ENCODE results near the gene TPSG1. TPM values are rescaled to one million over a fixed set of nuclear protein-coding genes. Genes with fewer than 3 reads are reported as not detected.
"Not testable (repeated sequence)": the region's sequence is repeated elsewhere in the genome, so short reads cannot be mapped to it uniquely, and the experiment has no call there.

Gene TPSG1
- polyA plus RNA-seq, 3 donors = 0.93 to 2.3 (median 1.1) TPM

- not testable (repeated sequence) for DNase-seq
These were observed 7.1 kb upstream of the TPSG1 start for GRCh38 chr16:1232049-1232748.

- DNase-seq = not testable (repeated sequence)
These were observed 6.2 kb upstream of the TPSG1 start for GRCh38 chr16:1231301-1231700.

GRCh38 chr16:1230471-1231212 lies 5.6 kb upstream of the TPSG1 start:
- not testable (repeated sequence) for DNase-seq

- DNase-seq = not testable (repeated sequence)
These were observed 5.0 kb upstream of the TPSG1 start, which contains the start of gene TPSB2 for GRCh38 chr16:1230084-1230470. Gene TPSB2, minus strand, starts transcription at chr16:1230184. Its CDS starts 233 bp downstream, at chr16:1229951.

- DNase-seq = not testable (repeated sequence)
These were observed 4.4 kb upstream of the TPSG1 start for GRCh38 chr16:1229476-1229875.

GRCh38 chr16:1228227-1228626 lies 3.2 kb upstream of the TPSG1 start:
- DNase-seq = not testable (repeated sequence)

GRCh38 chr16:1226692-1227091 lies 1.6 kb upstream of the TPSG1 start:
- DNase-seq = not testable (repeated sequence)

GRCh38 chr16:1225728-1226311 lies 752 bp upstream of the TPSG1 start:
- DNase-seq = not testable (repeated sequence)

- no peak for DNase-seq
These were observed 510 bp downstream of the TPSG1 start for GRCh38 chr16:1224558-1224957.

GRCh38 chr16:1223355-1224214 lies 1.5 kb downstream of the TPSG1 start:
- DNase-seq = no peak

- DNase-seq = no peak
These were observed 2.3 kb downstream of the TPSG1 start for GRCh38 chr16:1222553-1223354.

GRCh38 chr16:1221628-1222552 lies 3.2 kb downstream of the TPSG1 start:
- DNase-seq = no peak

GRCh38 chr16:1220841-1221627 lies 4.0 kb downstream of the TPSG1 start:
- no peak for DNase-seq

- DNase-seq = no peak
These were observed 4.9 kb downstream of the TPSG1 start for GRCh38 chr16:1220098-1220728.

GRCh38 chr16:1218930-1219611 lies 6.0 kb downstream of the TPSG1 start:
- DNase-seq = no peak

GRCh38 chr16:1218061-1218929 lies 6.8 kb downstream of the TPSG1 start:
- DNase-seq = no peak

GRCh38 chr16:1217526-1217925 lies 7.5 kb downstream of the TPSG1 start:
- no peak for DNase-seq

Measured in renal pelvis (tissue), 4 donors.